GM12878 (cell line): Measurements from ENCODE around the gene DNAAF1. TPM values are rescaled to one million over a fixed set of nuclear protein-coding genes. Genes with fewer than 3 reads are reported as not detected.

Experiments
- ATAC-seq: fragments of 200-7000 bp; cut with Tn5 transposase; 3 replicates; pipeline ENCODE4 v1.9.1; 2020; ENCODE audit warnings: mild to moderate bottlenecking, moderate library complexity
- BruUV-seq: library from RNA; stranded (reverse); fragments of 400-500 nt; replicated peaks from 2 replicates; lab custom pipeline; 2021; lab: Mats Ljungman, UMichigan
- CTCF ChIA-PET: fragments of 300-600 bp; sonication (Branson Sonifier 250); formaldehyde crosslinking; extraction: SDS; loops from one replicate; lab custom pipeline; 2021; ENCODE audit warnings: inconsistent platforms; lab: Yijun Ruan, JAX
- POLR2A ChIA-PET: fragments of 350-600 bp; formaldehyde crosslinking; extraction: SDS; loops from one replicate; lab custom pipeline; 2021; ENCODE audit warnings: inconsistent platforms; lab: Charles Lee
- RAD21 ChIA-PET: fragments of 300-600 bp; sonication (Branson Sonifier 250); formaldehyde crosslinking; loops from one replicate; lab custom pipeline; 2023; ENCODE audit warnings: antibody characterized with exemption; ENCODE audit not compliant: unreplicated experiment; lab: Charles Lee
- SMC1A ChIA-PET: fragments of 300-600 bp; sonication (Branson Sonifier 250); formaldehyde crosslinking; loops from one replicate; lab custom pipeline; 2023; ENCODE audit not compliant: unreplicated experiment, uncharacterized antibody; lab: Charles Lee
- DNase-seq: peaks from one replicate; pipeline ENCODE4 v3.0.0-alpha.2; 2011; ENCODE audit warnings: low read depth, low spot score
- FAIRE-seq: peaks from 3 replicates; lab custom pipeline; 2011; peaks lifted over from hg19 to GRCh38; lab: Jason Lieb, UNC
- H2AFZ ChIP-seq: 2 replicates; pipeline ENCODE4 v1.6.0; 2011; ENCODE audit warnings: low read depth, low read length, control low read depth; ENCODE audit not compliant: control insufficient read depth
- H3K27ac ChIP-seq: 2 replicates; pipeline ENCODE4 v1.5.1; 2011; ENCODE audit warnings: control low read depth; ENCODE audit not compliant: control insufficient read depth, insufficient read depth
- H3K27me3 ChIP-seq, 2 experiments: replicated peaks in 1 of 2; 2 replicates each; pipeline versions ENCODE4 v1.6.0 to v1.6.1; 2011; ENCODE audit warnings: low read length in 1 of 2; ENCODE audit not compliant: control insufficient read depth in 2 of 2, insufficient read depth in 2 of 2
- H3K36me3 ChIP-seq, 2 experiments: 2 replicates each; pipeline ENCODE4 v1.5.1; 2011; ENCODE audit warnings: low read length in 1 of 2; ENCODE audit not compliant: control insufficient read depth in 2 of 2, insufficient read depth in 2 of 2
- H3K4me1 ChIP-seq: 2 replicates; pipeline ENCODE4 v1.6.1; 2011; ENCODE audit warnings: mild to moderate bottlenecking, low read length, moderate library complexity, mixed read lengths; ENCODE audit not compliant: control insufficient read depth, insufficient read depth
- H3K4me2 ChIP-seq: 2 replicates; pipeline ENCODE4 v1.6.0; 2011; ENCODE audit warnings: control low read depth; ENCODE audit not compliant: control insufficient read depth, insufficient read depth
- H3K4me3 ChIP-seq: fragments of 200-600 bp; sonication (generic); 2 replicates; pipeline ENCODE4 v1.5.1; 2016
- H3K79me2 ChIP-seq: 2 replicates; pipeline ENCODE4 v1.6.0; 2011; ENCODE audit warnings: low read length; ENCODE audit not compliant: control insufficient read depth, insufficient read depth
- H3K9ac ChIP-seq: 2 replicates; pipeline ENCODE4 v1.8.0; 2011; ENCODE audit warnings: low read length, control low read depth, mixed read lengths; ENCODE audit not compliant: control insufficient read depth, insufficient read depth
- H3K9me3 ChIP-seq: replicated peaks from 3 replicates; pipeline ENCODE4 v1.5.1; 2011; ENCODE audit warnings: mild to moderate bottlenecking, low read length; ENCODE audit not compliant: control insufficient read depth, insufficient read depth
- H4K20me1 ChIP-seq: 2 replicates; pipeline ENCODE4 v1.6.0; 2011; ENCODE audit not compliant: control insufficient read depth, insufficient read depth
- EP300 ChIP-seq, 2 experiments: fragments of 150-350 bp in 1 of 2; IDR thresholded peaks; 2 replicates each; pipeline ENCODE4 v1.6.1; 2011 to 2012; ENCODE audit warnings: low read depth in 2 of 2, low read length in 2 of 2, borderline replicate concordance in 1 of 2, improper control_type of control experiment in 1 of 2, inconsistent platforms in 1 of 2; ENCODE audit not compliant: control insufficient read depth in 1 of 2
- POLR2AphosphoS5 ChIP-seq: IDR thresholded peaks from 2 replicates; pipeline ENCODE4 v1.6.1; 2011; ENCODE audit warnings: mild to moderate bottlenecking, low read length, inconsistent platforms
- SP1 ChIP-seq: IDR thresholded peaks from one replicate; pipeline ENCODE4 v1.6.1; 2011; ENCODE audit warnings: low read depth, low read length
- SPI1 ChIP-seq: IDR thresholded peaks from 2 replicates; pipeline ENCODE4 v1.6.1; 2011; ENCODE audit warnings: low read depth, mild to moderate bottlenecking, low read length, moderate library complexity, borderline replicate concordance; ENCODE audit not compliant: insufficient read depth
- STAT1 ChIP-seq: fragments of 450-650 bp; conservative IDR thresholded peaks from 2 replicates; pipeline ENCODE4 v1.6.1; 2014; ENCODE audit warnings: antibody characterized with exemption, mild to moderate bottlenecking
- WRNIP1 ChIP-seq: IDR thresholded peaks from 2 replicates; pipeline ENCODE4 v1.6.1; 2011; ENCODE audit warnings: low read depth, low read length, improper control_type of control experiment, borderline replicate concordance
- YBX1 ChIP-seq: fragments of 450-650 bp; IDR thresholded peaks from 2 replicates; pipeline ENCODE4 v1.6.1; 2016; ENCODE audit warnings: antibody characterized with exemption
- ZBED1 ChIP-seq: IDR thresholded peaks from 2 replicates; pipeline ENCODE4 v1.6.1; 2016; ENCODE audit warnings: borderline replicate concordance
- WGBS: methylation state at CpG from one replicate; pipeline ENCODE4 v1.1.6; 2016; ENCODE audit warnings: low lambda C conversion rate; ENCODE audit not compliant: insufficient replicate concordance, insufficient coverage; ENCODE audit errors: missing lambda C conversion rate; 5-methylcytosine and 5-hydroxymethylcytosine counted together
- in situ Hi-C: fragments of 300-500 bp; cut with MboI; formaldehyde crosslinking; loops from 9 replicates; pipeline ENCODE4 v1.14.3; 2018; ENCODE audit warnings: mixed read lengths
- intact Hi-C: fragments of 100-400 bp; cut with micrococcal nuclease; formaldehyde crosslinking; loops from one replicate; pipeline ENCODE4 v1.14.2; 2022; ENCODE audit not compliant: unreplicated experiment
- polyA plus RNA-seq, 11 experiments: library from polyadenylated mRNA; depleted of rRNA in 4 of 11; unstranded in 6 of 11; stranded (reverse) in 5 of 11; fragments of >200 nt; fragmentation: Nextera tagmentation in 4 of 11; fragmentation: Illumina TruSeq in 1 of 11; extraction: Ambion mirVana in 4 of 11; extraction: Trizol in 1 of 11; gene quantifications; 1 replicate in 1 of 11; 2 replicates in 10 of 11; pipeline versions ENCODE4 v1.2.1 to v1.2.3, GENCODE V29; 2011 to 2016; ENCODE audit warnings: inconsistent platforms in 2 of 11, missing spikeins in 2 of 11, low read depth in 1 of 11
- total RNA-seq, 4 experiments: library from RNA; depleted of rRNA in 3 of 4; stranded (reverse); fragments of >200 nt in 3 of 4; fragmentation: Illumina TruSeq in 1 of 4; extraction: Trizol in 1 of 4; gene quantifications; 2 replicates each; pipeline versions ENCODE4 v1.2.1 to v1.2.3, GENCODE V29; 2013 to 2021
- TF ChIP-seq, protein P1 (sequence below): fragments of 450-650 bp; IDR thresholded peaks from 2 replicates; pipeline ENCODE4 v1.6.1; 2017; ENCODE audit warnings: antibody characterized with exemption, mild to moderate bottlenecking, moderate library complexity
- TF ChIP-seq, protein P2 (sequence below): IDR thresholded peaks from 2 replicates; pipeline ENCODE4 v1.6.1; 2012; ENCODE audit warnings: improper control_type of control experiment, low read depth, low read length; ENCODE audit not compliant: insufficient replicate concordance

Gene DNAAF1
- total and polyA plus RNA-seq, 10 of the 15 experiments (the other 5 are each of a cell fraction or from before 2014, with no cell fraction given) = 0.02 to 0.76 (median 0.08) TPM; not detected in 6

DNA sequence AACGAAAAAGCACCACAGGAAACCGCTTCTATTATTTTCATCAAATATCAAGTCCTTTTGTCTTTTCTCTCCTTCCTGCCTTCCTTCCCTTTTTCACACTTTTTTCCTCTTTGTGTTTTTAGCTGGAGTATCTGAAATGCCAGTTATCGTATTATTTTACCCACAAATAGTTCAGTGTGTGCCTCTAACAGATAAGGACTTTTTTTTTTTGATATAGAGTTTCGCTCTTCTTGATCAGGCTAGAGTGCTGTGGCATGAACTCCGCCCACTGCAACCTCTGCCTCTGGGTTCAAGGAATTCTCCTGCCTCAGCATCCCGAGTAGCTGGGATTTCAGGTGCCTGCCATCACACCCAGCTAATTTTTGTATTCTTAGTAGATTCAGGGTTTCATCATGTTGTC, 10.7 kb downstream of the DNAAF1 start:
- intact Hi-C loops = no loop called here
- no TSS peak for BruUV-seq

More for the DNA sequence above, 10.7 kb downstream of the DNAAF1 start:
- no peak for DNase-seq
- Histone ChIP-seq H3K36me3 (no peaks in the 10 kb centered on the region), H3K79me2 (no peaks in the 10 kb centered on the region), H4K20me1 (no peaks in the 10 kb centered on the region), H3K9me3 (no peaks in the 10 kb centered on the region), H3K27ac (no peak overlapping the region), H3K9ac (no peak overlapping the region), H3K4me3 (no peak overlapping the region), H3K4me2 (no peak overlapping the region), H2AFZ (no peak overlapping the region), H3K4me1 (no peaks in the 10 kb centered on the region), H3K27me3 (peaks cover 0 to 2% of the 10 kb centered on the region in 2 experiments; a peak in 1 of 4 replicates)
- ChIA-PET CTCF (interaction anchor here (0.8 to 1.4 kb wide), 3 partner anchors 12 to 90 kb away, joined by 3 to 5 read pairs (median 3); partner anchors contain the start of gene TAF1C), SMC1A (interaction anchor here (0.7 kb wide), 1 partner anchor 25 kb away, joined by 3 read pairs; no protein-coding TSS in a partner anchor), RAD21 (no interaction called here), POLR2A (no interaction called here)
- TF ChIP-seq EP300 (IDR thresholded peaks at IDR 0.05; ENCODE audit: borderline replicate concordance in 1 of 2, control insufficient read depth in 1 of 2, low read depth in 2 of 2, low read length in 2 of 2) (no peak), POLR2AphosphoS5 (no peak), STAT1 (no peak), YBX1 (no peak), WRNIP1 (no peak), SPI1 (no peak), ZBED1 (no peak), SP1 (no peak)
- TF ChIP-seq, protein P1, sequence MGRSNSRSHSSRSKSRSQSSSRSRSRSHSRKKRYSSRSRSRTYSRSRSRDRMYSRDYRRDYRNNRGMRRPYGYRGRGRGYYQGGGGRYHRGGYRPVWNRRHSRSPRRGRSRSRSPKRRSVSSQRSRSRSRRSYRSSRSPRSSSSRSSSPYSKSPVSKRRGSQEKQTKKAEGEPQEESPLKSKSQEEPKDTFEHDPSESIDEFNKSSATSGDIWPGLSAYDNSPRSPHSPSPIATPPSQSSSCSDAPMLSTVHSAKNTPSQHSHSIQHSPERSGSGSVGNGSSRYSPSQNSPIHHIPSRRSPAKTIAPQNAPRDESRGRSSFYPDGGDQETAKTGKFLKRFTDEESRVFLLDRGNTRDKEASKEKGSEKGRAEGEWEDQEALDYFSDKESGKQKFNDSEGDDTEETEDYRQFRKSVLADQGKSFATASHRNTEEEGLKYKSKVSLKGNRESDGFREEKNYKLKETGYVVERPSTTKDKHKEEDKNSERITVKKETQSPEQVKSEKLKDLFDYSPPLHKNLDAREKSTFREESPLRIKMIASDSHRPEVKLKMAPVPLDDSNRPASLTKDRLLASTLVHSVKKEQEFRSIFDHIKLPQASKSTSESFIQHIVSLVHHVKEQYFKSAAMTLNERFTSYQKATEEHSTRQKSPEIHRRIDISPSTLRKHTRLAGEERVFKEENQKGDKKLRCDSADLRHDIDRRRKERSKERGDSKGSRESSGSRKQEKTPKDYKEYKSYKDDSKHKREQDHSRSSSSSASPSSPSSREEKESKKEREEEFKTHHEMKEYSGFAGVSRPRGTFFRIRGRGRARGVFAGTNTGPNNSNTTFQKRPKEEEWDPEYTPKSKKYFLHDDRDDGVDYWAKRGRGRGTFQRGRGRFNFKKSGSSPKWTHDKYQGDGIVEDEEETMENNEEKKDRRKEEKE = no peak
- TF ChIP-seq, protein P2, sequence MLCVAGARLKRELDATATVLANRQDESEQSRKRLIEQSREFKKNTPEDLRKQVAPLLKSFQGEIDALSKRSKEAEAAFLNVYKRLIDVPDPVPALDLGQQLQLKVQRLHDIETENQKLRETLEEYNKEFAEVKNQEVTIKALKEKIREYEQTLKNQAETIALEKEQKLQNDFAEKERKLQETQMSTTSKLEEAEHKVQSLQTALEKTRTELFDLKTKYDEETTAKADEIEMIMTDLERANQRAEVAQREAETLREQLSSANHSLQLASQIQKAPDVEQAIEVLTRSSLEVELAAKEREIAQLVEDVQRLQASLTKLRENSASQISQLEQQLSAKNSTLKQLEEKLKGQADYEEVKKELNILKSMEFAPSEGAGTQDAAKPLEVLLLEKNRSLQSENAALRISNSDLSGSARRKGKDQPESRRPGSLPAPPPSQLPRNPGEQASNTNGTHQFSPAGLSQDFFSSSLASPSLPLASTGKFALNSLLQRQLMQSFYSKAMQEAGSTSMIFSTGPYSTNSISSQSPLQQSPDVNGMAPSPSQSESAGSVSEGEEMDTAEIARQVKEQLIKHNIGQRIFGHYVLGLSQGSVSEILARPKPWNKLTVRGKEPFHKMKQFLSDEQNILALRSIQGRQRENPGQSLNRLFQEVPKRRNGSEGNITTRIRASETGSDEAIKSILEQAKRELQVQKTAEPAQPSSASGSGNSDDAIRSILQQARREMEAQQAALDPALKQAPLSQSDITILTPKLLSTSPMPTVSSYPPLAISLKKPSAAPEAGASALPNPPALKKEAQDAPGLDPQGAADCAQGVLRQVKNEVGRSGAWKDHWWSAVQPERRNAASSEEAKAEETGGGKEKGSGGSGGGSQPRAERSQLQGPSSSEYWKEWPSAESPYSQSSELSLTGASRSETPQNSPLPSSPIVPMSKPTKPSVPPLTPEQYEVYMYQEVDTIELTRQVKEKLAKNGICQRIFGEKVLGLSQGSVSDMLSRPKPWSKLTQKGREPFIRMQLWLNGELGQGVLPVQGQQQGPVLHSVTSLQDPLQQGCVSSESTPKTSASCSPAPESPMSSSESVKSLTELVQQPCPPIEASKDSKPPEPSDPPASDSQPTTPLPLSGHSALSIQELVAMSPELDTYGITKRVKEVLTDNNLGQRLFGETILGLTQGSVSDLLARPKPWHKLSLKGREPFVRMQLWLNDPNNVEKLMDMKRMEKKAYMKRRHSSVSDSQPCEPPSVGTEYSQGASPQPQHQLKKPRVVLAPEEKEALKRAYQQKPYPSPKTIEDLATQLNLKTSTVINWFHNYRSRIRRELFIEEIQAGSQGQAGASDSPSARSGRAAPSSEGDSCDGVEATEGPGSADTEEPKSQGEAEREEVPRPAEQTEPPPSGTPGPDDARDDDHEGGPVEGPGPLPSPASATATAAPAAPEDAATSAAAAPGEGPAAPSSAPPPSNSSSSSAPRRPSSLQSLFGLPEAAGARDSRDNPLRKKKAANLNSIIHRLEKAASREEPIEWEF = no peak
- FAIRE-seq = no peak
- in situ Hi-C loops = no loop called here
- ATAC-seq = no peak
- WGBS = 46% methylated on average over 6 of the region's 6 CpGs
